T-helper 2 cell treated with Interferon-gamma antibody and Interleukin-4, amounts not matched to agents 5 μg/mL and 100 μg/mL, for 36 hours (primary cell): Measurements from ENCODE around the gene HCN1.
"Not testable (repeated sequence)": the region's sequence is repeated elsewhere in the genome, so short reads cannot be mapped to it uniquely, and the experiment has no call there.

Experiments
- DNase-seq: peaks from one replicate; pipeline ENCODE4 v3.0.0; 2021; ENCODE audit warnings: low spot score
- H3K27ac Mint-ChIP-seq: one replicate; pipeline ENCODE4 v1.8.0; 2021; ENCODE audit warnings: mild to moderate bottlenecking, mixed read lengths
- H3K27me3 Mint-ChIP-seq: one replicate; pipeline ENCODE4 v1.8.0; 2021; ENCODE audit warnings: low read depth, mixed read lengths
- H3K36me3 Mint-ChIP-seq: one replicate; pipeline ENCODE4 v1.8.0; 2021; ENCODE audit warnings: low read depth, mixed read lengths
- H3K4me1 Mint-ChIP-seq: one replicate; pipeline ENCODE4 v1.8.0; 2021; ENCODE audit warnings: low read depth, mixed read lengths
- H3K4me3 Mint-ChIP-seq: one replicate; pipeline ENCODE4 v1.8.0; 2022; ENCODE audit warnings: mild to moderate bottlenecking, moderate library complexity, mixed read lengths
- H3K9me3 Mint-ChIP-seq: one replicate; pipeline ENCODE4 v1.8.0; 2021; ENCODE audit warnings: mixed read lengths

The HCN1 gene

DNA sequence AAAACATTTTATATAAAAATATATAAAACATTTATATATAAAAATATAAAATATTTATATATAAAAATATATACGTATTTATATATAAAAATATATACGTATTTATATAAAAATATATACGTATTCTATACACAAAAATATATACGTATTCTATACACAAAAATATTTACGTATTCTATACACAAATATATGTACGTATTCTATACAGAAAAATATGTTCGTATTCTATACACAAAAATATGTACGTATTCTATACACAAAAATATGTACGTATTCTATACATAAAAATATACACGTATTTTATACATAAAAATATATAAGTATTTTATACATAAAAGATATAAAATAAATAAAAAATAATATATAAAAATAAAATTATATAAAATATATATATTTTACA lies 323.6 kb downstream of the HCN1 start:
- Mint-ChIP-seq H3K9me3 (peaks cover 22% of the 10 kb centered on the region), H3K36me3 (no peaks in the 10 kb centered on the region), H3K27ac (no peak overlapping the region), H3K4me1 (no peaks in the 10 kb centered on the region), H3K27me3 (no peaks in the 10 kb centered on the region), H3K4me3 (no peak overlapping the region)
- no peak for DNase-seq

- H3K27ac Mint-ChIP-seq, H3K4me1 Mint-ChIP-seq, DNase-seq, H3K27me3 Mint-ChIP-seq, H3K4me3 Mint-ChIP-seq, H3K36me3 Mint-ChIP-seq: not testable (repeated sequence)
- peaks cover 27% of the 10 kb centered on the region for H3K9me3 Mint-ChIP-seq
Measured at GRCh38 chr5:45371423-45371822, 324.8 kb downstream of the HCN1 start.

DNA sequence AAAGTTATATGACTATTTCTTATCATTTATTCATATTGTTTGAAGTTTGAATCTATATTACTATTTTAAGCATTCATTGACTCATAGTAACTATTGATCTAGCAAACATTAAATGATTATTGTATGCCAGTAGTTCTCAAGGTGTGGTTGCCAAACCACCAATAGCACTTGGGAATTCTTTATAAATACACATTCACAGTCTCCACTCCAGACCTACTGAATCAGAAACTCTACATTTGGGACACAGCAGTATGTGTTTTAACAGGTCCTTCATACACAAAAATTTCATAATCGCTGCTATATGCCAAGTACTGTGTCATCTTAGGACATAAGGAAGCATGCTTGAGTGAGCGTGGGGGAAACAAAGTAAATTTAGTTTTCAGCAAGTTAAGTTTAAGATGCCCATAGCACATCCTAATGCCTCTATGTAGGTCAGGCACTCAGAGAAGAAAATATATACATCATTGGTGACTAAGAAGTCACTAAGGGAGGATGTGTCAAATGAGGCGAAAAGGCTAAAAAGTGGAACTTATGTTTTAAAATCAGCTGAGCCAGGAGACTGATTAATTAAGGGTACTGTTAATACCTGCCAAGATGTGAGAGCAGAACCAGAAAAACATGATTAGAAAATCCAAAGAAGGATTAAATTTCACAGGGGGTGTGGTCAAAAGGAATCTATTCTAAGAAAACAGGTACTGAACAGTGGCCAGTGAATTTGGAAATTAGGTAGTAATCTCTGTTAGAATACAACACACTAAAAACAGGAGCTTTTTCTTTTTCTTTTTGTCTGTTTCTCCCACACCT lies 340.8 kb downstream of the HCN1 start:
- no peaks in the 10 kb centered on the region for H3K27me3 Mint-ChIP-seq
- DNase-seq: no peak
- H3K4me3 Mint-ChIP-seq: no peak overlapping the region
- H3K4me1 Mint-ChIP-seq: no peaks in the 10 kb centered on the region
- no peak overlapping the region for H3K27ac Mint-ChIP-seq
- no peaks in the 10 kb centered on the region for H3K36me3 Mint-ChIP-seq
- peaks cover 53% of the 10 kb centered on the region for H3K9me3 Mint-ChIP-seq

- no peak overlapping the region for H3K27ac Mint-ChIP-seq
- no peaks in the 10 kb centered on the region for H3K4me1 Mint-ChIP-seq
- no peak overlapping the region for H3K4me3 Mint-ChIP-seq
- H3K9me3 Mint-ChIP-seq: peaks cover 64% of the 10 kb centered on the region
- no peak for DNase-seq
- H3K27me3 Mint-ChIP-seq: no peaks in the 10 kb centered on the region
- H3K36me3 Mint-ChIP-seq: no peaks in the 10 kb centered on the region
Measured at GRCh38 chr5:45336464-45336863, 359.7 kb downstream of the HCN1 start.

GRCh38 chr5:45335978-45336377 lies 360.2 kb downstream of the HCN1 start:
- Mint-ChIP-seq H3K27me3 (no peaks in the 10 kb centered on the region), H3K4me1 (no peaks in the 10 kb centered on the region), H3K27ac (no peak overlapping the region), H3K4me3 (no peak overlapping the region), H3K36me3 (no peaks in the 10 kb centered on the region), H3K9me3 (peaks cover 59% of the 10 kb centered on the region)
- DNase-seq: no peak

GRCh38 chr5:45335346-45335745 lies 360.8 kb downstream of the HCN1 start:
- H3K27me3 Mint-ChIP-seq: no peaks in the 10 kb centered on the region
- DNase-seq: no peak
- H3K27ac Mint-ChIP-seq: no peak overlapping the region
- H3K36me3 Mint-ChIP-seq: no peaks in the 10 kb centered on the region
- H3K9me3 Mint-ChIP-seq: peaks cover 54% of the 10 kb centered on the region
- no peak overlapping the region for H3K4me3 Mint-ChIP-seq
- H3K4me1 Mint-ChIP-seq: no peaks in the 10 kb centered on the region

GRCh38 chr5:45334939-45335338 lies 361.2 kb downstream of the HCN1 start:
- no peaks in the 10 kb centered on the region for H3K36me3 Mint-ChIP-seq
- H3K4me3 Mint-ChIP-seq: no peak overlapping the region
- no peaks in the 10 kb centered on the region for H3K4me1 Mint-ChIP-seq
- no peak for DNase-seq
- no peaks in the 10 kb centered on the region for H3K27me3 Mint-ChIP-seq
- peaks cover 52% of the 10 kb centered on the region for H3K9me3 Mint-ChIP-seq
- H3K27ac Mint-ChIP-seq: no peak overlapping the region

DNA sequence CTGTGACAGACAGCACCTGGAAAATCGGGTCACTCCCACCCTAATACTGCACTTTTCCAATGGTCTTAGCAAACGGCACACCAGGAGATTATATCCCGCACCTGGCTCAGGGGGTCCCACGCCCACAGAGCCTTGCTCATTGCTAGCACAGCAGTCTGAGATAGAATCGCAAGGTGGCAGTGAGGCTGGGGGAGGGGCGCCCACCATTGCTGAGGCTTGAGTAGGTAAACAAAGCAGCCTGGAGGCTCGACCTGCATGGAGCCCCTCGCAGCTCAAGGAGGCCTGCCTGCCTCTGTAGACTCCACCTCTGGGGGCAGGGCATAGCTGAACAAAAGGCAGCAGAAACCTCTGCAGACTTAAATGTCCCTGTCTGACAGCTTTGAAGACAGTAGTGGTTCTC lies 383.6 kb downstream of the HCN1 start:
- H3K4me1 Mint-ChIP-seq, H3K27me3 Mint-ChIP-seq, H3K36me3 Mint-ChIP-seq, DNase-seq, H3K27ac Mint-ChIP-seq, H3K4me3 Mint-ChIP-seq: not testable (repeated sequence)
- peaks cover 52% of the 10 kb centered on the region for H3K9me3 Mint-ChIP-seq

DNA sequence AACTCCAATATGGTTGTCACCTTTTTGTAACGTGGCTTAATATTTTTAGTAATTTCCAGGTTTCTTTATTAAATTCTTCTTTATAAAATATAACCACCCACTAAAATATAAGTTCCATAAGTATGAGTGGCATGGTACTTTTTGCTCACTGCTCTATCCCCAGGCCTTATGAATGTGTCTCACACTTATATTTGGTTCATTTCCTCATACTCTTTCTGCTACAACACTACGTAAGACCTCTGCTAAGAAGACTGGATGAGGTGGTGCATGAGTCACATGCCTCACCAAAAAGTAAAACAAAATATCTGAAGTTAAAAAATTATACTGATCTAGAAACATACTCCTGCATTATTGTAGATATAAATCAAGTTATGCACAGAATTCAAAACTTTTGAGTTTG lies 400.9 kb downstream of the HCN1 start:
- no peaks in the 10 kb centered on the region for H3K36me3 Mint-ChIP-seq
- DNase-seq: no peak
- peaks cover 45% of the 10 kb centered on the region for H3K9me3 Mint-ChIP-seq
- no peak overlapping the region for H3K27ac Mint-ChIP-seq
- H3K4me3 Mint-ChIP-seq: no peak overlapping the region
- no peaks in the 10 kb centered on the region for H3K4me1 Mint-ChIP-seq
- H3K27me3 Mint-ChIP-seq: no peaks in the 10 kb centered on the region

- H3K4me3 Mint-ChIP-seq: no peak overlapping the region
- no peaks in the 10 kb centered on the region for H3K27me3 Mint-ChIP-seq
- no peaks in the 10 kb centered on the region for H3K36me3 Mint-ChIP-seq
- no peaks in the 10 kb centered on the region for H3K4me1 Mint-ChIP-seq
- H3K27ac Mint-ChIP-seq: no peak overlapping the region
- H3K9me3 Mint-ChIP-seq: peaks cover 34% of the 10 kb centered on the region
- no peak for DNase-seq
Measured at GRCh38 chr5:45288746-45289145, 407.4 kb downstream of the HCN1 start.

- Mint-ChIP-seq H3K27ac (no peak overlapping the region), H3K36me3 (no peaks in the 10 kb centered on the region), H3K27me3 (no peaks in the 10 kb centered on the region), H3K4me3 (no peak overlapping the region), H3K9me3 (peaks cover 32% of the 10 kb centered on the region), H3K4me1 (no peaks in the 10 kb centered on the region)
- DNase-seq: no peak
Measured at GRCh38 chr5:45284436-45284835, 411.7 kb downstream of the HCN1 start.

DNA sequence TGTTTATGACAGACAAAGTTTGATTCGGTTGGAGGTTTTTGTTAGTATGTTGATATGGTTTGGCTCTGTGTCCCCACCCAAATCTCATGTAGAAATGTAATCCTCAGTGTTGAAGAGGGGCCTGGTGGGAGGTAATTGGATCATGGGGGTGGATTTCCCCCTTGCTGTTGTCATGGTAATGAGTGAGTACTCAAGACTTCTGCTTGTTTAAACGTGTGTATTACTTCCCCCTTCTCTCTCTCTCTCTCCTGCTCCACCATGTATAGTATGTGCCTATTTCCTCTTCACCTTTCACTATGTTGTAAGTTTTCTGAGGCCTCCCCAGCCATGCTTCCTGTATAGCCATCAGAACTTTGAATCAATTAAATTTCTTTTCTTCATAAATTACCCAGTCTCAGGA lies 415.1 kb downstream of the HCN1 start:
- H3K4me1 Mint-ChIP-seq: no peaks in the 10 kb centered on the region
- no peak overlapping the region for H3K4me3 Mint-ChIP-seq
- no peak for DNase-seq
- no peaks in the 10 kb centered on the region for H3K36me3 Mint-ChIP-seq
- H3K9me3 Mint-ChIP-seq: peaks cover 37% of the 10 kb centered on the region
- H3K27me3 Mint-ChIP-seq: no peaks in the 10 kb centered on the region
- H3K27ac Mint-ChIP-seq: no peak overlapping the region

- no peaks in the 10 kb centered on the region for H3K4me1 Mint-ChIP-seq
- H3K27me3 Mint-ChIP-seq: no peaks in the 10 kb centered on the region
- H3K9me3 Mint-ChIP-seq: peaks cover 40% of the 10 kb centered on the region
- H3K27ac Mint-ChIP-seq: no peak overlapping the region
- no peaks in the 10 kb centered on the region for H3K36me3 Mint-ChIP-seq
- no peak for DNase-seq
- H3K4me3 Mint-ChIP-seq: no peak overlapping the region
Measured at GRCh38 chr5:45279109-45279508, 417.1 kb downstream of the HCN1 start.

DNA sequence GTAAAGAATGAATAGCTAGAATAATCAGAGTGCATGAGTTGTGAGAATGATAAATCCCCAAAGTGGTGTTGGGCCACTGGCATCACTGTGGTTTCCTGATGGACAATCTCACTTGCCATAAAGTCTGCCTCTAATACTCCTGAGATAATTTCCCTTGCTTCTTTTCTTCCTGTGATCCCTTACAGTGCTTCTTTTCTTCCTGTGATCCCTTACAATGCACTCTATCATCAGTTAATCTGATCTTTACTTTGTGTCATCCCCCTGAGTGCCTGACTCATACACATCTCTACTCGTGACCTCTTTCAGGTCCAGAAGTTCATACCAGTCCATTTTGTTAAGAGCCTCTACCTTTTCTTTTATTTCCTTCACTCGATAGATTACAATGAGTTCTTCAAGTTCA lies 418.3 kb downstream of the HCN1 start:
- Mint-ChIP-seq H3K27me3 (no peaks in the 10 kb centered on the region), H3K36me3 (no peaks in the 10 kb centered on the region), H3K27ac (no peak overlapping the region), H3K4me1 (no peaks in the 10 kb centered on the region), H3K9me3 (peaks cover 41% of the 10 kb centered on the region), H3K4me3 (no peak overlapping the region)
- no peak for DNase-seq

- peaks cover 35% of the 10 kb centered on the region for H3K9me3 Mint-ChIP-seq
- H3K4me3 Mint-ChIP-seq: no peak overlapping the region
- no peaks in the 10 kb centered on the region for H3K4me1 Mint-ChIP-seq
- no peak overlapping the region for H3K27ac Mint-ChIP-seq
- DNase-seq: no peak
- no peaks in the 10 kb centered on the region for H3K27me3 Mint-ChIP-seq
- no peaks in the 10 kb centered on the region for H3K36me3 Mint-ChIP-seq
Measured at GRCh38 chr5:45274241-45274640, 421.9 kb downstream of the HCN1 start.
